GM18951 (cell line): Measurements from ENCODE around the gene IGFBP6.

Experiments used
- POLR2A ChIP-seq: IDR thresholded peaks from 4 replicates; pipeline ENCODE4 v1.6.1; 2011; ENCODE audit warnings: mild to moderate bottlenecking; ENCODE audit not compliant: insufficient read length, insufficient read depth; ENCODE audit errors: extremely low read depth
- in situ Hi-C: fragments of 300-500 bp; cut with MboI; formaldehyde crosslinking; loops from one replicate; pipeline ENCODE4 v1.12.0; 2022; ENCODE audit warnings: low sequenced_read_pairs, mixed read lengths, inconsistent platforms; ENCODE audit not compliant: unreplicated experiment

IGFBP6 gene

DNA sequence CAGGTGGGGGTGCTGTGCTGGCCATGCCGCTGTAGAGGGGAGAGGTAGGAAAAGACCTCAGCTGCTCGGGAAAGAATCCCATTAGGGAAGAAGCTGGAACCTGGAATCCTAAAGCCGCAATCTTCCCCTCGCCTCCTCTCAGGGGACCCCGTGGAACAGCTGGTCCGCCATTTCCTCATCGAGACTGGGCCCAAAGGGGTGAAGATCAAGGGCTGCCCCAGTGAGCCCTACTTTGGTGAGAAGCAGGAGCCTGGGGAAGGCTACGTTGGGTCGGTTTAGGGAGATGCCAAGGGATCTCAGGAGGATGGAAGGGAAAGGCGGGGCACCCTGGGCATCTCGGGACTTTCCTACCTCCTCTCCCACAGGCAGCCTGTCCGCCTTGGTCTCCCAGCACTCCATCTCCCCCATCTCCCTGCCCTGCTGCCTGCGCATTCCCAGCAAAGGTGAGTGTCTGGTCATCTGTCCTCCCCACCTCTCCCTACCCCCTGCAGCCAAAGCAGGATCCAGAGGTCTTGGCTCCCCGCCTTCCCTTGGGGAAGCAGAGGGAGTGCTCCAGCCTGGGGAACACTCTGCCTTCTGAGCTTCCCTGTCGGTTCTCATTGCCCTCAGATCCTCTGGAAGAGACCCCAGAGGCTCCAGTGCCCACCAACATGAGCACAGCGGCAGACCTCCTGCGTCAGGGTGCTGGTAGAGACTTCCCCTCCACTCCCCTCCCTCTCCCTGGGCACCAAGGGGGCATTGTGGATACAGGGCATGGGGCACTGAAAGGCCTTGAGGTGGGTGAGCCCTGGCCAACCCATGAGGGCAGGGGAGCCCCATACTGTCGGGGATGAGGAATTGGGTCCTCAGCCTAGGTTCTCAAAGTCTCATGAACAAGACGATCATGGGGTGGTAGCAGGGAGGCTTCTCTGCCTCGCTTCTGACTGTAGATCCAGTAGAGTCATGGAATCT is 35.2 kb upstream of the IGFBP6 start:
- TF ChIP-seq POLR2A: no peak
- in situ Hi-C loops: loop anchor here (5.0 kb wide), 1 partner anchor 35 kb away; the partner anchor contains the start of gene IGFBP6

DNA sequence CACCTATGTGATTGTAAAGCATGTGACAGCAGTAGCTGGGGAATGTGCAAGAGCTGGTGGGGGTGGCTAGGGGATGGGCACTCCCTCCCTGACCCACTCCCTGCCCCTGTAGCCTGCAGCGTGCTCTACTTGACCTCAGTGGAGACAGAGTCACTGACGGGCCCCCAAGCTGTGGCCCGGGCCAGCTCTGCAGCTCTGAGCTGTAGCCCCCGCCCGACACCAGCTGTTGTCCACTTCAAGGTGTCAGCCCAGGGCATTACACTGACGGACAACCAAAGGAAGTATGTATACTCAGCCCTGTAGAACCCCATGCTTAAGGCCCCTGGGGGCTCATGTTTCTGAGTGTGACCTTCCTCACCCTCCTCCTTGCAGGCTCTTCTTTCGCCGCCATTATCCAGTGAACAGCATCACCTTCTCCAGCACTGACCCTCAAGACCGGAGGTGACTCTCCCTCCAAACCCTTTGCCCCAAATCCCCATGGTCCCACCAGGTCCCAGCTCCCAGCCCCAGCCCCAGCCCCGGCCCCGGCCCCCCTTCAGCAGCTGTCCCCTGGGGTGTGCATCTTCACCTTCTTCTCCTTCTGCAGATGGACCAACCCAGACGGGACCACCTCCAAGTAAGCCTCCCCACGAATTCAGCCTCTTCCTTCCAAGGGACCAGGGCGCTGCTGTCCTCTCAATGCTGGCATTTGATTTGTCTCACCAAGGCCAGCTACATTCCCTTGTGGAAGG is 34.3 kb upstream of the IGFBP6 start:
- in situ Hi-C loops: loop anchor here (5.0 kb wide), 1 partner anchor 34 kb away; the partner anchor contains the start of gene IGFBP6
- TF ChIP-seq POLR2A: no peak

DNA sequence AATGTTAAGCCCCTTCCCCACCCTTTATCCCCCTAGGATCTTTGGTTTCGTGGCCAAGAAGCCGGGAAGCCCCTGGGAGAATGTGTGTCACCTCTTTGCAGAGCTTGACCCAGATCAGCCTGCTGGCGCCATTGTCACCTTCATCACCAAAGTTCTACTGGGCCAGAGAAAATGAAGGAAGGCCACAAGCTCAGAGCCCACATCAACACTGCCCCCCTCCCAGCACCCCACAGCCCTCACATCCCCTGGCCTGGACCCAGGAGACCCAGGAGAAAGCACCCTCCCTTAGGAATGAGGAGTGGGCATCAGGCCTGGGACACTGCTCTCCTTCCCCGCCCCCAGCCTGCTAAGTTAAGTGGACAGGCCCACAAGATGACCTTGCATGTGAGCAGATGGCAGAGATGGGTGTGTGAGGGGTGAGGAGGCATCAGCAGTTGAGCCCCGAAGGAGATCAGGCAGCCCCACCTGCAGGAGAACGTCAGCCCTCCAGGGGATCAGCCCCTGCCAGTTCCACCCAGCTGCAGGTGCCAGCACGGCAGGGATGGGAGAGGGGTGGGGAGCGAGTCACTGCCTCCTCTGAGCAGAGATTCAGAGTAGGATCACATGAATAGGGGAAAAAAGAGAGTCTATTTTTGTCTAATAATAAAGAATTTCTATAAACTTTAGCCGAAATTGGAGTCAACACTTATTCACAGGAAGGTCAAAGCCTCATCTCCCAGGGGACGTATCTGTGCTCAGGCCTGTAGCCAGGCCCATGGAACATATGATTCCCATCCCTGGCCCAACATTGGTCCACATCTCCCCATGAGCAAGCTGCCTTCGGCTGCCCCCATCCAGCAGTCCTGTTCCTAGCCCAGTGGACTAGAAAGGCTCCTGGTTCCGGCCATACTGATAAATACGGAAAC is 33.5 kb upstream of the IGFBP6 start:
- in situ Hi-C loops: loop anchor here (5.0 kb wide), 1 partner anchor 33 kb away; the partner anchor contains the start of gene IGFBP6
- no peak for TF ChIP-seq POLR2A

DNA sequence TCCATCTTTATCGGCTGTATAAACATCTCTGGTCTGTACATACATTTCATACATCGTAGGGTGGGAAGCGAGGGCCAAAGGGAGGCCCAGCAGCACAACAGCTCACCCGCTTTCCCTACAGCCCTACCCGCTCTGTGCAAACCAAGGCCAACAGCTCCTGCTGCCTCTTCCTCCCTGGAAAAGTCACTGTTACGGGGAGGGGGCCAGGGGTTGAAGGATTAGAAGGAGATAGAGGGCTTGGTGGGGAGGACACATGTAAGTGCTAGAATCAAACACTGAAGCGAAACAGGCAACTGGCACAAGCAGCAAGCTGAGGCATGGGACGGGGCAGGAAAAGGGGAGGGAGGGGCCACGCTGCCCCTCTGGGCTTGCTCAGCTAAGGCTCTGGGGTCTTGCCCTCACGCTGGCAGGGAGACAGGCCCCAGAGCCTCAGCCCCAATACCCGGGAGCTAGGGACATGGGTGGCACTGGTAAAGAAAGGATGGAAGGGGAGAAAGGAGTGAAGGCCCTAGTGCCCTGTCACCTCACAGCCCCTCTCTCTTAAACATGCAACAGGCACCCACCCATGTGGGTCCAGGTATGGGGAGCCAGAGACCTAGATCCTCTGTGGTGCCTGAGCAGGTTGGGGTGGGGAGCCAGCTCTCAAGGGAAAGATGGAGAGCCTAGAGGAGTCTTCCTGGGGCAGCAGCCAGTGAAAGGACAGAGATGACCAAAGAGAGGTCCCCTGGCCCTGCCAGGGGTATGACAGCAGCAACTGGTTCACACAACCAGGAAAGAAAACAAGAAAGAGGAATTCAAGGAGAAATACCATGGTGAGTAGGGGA is 32.6 kb upstream of the IGFBP6 start:
- no peak for TF ChIP-seq POLR2A
- in situ Hi-C loops: loop anchor here (5.0 kb wide), 1 partner anchor 32 kb away; the partner anchor contains the start of gene IGFBP6

DNA sequence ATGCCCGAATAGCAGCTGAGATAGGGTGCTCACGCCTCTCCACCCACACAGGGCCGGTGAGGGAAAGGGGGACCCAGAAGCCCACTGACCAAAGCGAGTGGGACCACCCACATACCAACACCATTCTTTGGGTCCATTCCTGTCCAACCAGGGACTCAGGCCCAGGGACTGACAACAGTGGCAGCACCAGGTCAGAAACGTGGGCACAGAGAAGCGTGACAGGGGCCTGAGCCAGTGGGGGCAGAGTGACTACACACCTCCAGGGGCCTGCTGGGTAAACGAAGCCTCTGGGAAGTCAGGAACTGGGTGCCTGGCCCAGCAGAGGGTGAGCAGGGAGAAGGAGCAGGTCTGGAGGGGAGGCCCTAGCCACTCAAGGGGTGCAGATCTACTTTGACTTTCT is 32.0 kb upstream of the IGFBP6 start:
- in situ Hi-C loops: no loop called here
- no peak for TF ChIP-seq POLR2A

DNA sequence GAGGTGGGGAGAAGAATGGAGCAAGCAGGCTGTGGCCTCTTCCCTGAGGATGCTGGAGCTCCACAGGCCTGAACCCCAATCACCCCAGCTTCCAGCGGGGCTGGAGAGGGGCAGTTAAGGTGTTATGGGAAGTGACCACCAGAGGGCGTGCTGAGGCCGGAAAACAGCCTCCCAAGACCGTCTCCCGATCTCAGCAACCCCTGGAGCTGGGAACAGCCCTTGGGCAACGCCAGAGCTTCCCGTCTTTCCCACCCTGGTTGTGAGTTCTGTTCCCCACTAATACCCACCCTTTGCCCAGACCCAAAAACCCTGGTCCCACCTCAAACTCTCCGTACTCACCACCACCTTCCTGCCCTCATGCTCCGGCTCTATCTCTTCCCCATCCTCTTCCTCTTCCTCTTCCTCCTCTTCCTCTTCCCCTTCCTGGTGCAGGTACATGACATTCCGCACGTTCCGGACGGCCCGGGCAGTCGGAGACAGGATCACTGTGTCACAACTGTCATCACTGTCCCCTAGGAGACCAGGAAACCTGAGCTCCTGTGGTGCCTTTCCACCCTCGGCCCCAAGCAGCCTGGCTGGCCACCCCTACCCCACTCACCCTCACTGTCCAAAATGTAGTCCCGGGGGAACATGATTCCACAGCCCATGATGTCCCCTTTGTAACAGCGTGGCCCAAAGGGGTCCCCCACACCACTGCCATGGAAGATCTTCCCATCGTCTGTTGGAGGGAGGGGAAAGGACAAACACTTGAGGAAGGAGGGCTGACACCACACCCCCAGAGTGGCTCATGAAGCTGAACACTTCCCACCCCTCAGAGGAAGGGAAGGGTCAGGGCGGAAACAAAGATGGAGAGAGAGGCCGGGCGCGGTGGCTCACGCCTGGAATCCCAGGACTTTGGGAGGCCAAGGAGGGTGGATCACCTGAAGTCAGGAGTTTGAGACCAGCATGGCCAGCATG is 31.2 kb upstream of the IGFBP6 start:
- TF ChIP-seq POLR2A: no peak
- in situ Hi-C loops: no loop called here

DNA sequence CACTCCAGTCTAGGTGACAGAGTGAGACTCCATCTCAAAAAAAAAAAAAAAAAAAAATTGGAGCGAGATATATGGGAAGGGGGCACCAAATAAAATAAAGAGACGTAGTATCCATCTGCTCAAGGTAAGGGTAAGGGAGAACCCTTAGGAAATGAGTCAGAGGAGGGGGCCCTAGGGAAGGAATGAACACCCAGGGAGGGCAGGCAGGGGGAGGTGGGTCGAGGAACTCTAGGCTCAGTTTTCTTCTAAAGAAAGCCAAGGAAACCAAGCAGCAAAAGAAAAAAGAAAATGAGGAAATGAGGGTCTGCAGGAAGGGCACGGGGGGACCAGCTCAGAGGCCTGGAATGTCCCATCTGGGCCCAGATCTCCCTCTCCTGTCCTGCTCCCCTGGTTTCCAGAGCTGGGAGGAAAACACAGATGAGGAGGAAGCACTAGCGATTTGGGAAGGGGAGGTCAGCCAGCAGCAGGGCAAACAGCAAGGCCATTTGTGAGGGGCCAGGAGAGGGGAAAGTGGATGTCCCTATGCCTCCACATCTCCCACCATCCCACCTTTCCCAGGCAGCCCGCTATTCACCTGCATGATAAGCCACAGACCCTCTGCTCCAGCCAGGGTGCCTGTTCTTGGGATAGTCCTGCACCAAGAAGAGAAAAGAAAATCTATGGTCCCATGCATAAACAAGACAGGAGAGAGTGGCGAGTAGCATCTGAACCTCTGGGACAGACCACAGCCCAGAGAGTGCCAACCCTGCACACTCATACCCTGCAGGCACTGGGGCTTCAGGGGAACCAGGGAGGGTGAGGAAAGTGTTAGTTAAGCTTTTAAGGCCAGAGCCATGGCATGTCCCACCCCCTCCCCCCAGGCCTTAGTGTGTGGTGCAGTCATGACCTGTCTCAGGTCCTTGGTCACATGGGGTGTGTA is 30.1 kb upstream of the IGFBP6 start:
- TF ChIP-seq POLR2A: no peak
- in situ Hi-C loops: no loop called here

DNA sequence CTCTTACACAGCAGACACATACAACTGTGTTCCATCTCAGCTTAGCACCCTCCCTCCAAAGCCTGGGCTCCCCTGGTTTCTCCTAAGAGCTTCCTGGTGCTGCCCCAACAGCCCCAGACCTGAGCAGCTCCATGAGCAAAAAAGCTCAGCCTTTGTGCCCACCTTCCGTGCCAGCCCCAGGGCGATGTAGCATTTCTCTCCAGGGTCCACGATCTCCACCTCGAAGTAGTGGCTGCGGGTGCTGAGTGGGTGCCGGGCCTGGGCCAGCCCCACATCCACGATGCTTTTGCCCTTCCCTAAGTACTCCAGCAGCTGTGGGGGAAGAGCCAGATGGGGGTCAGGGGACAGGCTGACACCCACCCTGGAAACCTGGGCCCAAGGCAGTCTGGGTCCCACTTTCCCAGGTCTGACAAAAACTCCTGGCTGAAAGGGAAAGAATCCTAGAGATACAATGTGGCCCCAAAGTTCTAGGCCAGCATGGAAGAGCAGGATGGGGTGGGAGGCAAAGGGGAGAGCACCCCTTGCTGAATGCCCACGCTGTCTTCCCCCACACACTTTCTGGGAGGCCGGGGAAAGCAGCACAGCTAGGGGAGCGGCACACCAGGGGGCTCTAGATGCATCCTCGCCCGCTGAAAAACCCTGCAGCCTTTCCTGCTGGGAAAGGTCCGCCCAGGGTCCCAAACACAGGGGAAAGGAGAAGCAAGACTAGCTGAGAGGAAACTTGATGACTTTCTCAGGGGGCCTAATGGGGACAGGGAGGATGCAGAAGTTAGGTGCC is 29.3 kb upstream of the IGFBP6 start:
- no peak for TF ChIP-seq POLR2A
- in situ Hi-C loops: no loop called here

DNA sequence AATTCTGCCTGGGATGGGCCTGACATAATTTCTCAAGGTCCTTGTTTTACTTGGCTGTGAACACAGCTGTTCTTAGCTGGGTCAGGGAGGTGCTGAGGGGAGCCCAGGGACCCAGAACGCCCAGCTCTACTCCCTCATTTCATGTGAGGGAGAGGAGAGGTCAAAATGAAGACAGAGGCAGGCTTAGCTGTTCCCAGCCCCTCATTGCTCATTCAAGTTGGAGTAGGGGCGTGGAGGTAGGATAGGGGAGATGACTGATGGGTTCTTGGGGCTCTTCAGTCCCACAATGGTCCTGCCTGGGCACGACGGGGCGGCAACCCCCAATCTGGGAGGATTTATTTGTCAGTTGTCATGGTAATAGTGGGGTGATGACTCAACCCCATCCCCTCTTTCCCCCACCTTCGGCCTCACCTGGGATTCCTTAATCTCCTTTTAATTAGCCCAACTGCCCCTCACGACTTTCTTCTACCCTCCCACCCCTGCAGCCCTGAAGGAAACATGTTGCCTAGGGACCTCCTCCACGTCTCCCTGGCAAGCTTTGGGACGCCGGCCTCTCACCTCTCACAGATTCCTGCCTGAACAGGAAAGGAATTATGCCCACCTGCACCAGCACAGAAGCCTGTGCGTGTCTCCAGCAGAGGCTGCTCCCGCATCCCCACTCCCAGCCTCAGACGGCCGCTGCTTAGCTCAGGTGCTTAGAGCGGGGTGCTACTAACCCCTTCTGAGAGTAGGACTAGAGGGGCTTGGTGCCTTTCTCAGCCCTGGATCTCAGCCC is 28.5 kb upstream of the IGFBP6 start:
- no peak for TF ChIP-seq POLR2A
- in situ Hi-C loops: no loop called here
